HCT116 (cell line): ENCODE results near the gene HIP1R. TPM values are rescaled to one million over a fixed set of nuclear protein-coding genes. Genes with fewer than 3 reads are reported as not detected.

Experiments
- ATAC-seq: fragments of 200-7000 bp; cut with Tn5 transposase; 2 replicates; pipeline ENCODE4 v1.9.1; 2020; ENCODE audit warnings: mild to moderate bottlenecking, moderate library complexity
- BruUV-seq: library from RNA; stranded (reverse); fragments of 400-500 nt; replicated peaks from 2 replicates; lab custom pipeline; 2021; lab: Mats Ljungman, UMichigan
- CTCF ChIA-PET: fragments of 300-600 bp; sonication (Branson Sonifier 250); formaldehyde crosslinking; loops from one replicate; lab custom pipeline; 2021; ENCODE audit warnings: antibody characterized with exemption; lab: Charles Lee
- POLR2A ChIA-PET: fragments of 300-600, 350-600 bp; sonication (Branson Sonifier 250); formaldehyde crosslinking; loops from one replicate; lab custom pipeline; 2021; ENCODE audit warnings: antibody characterized with exemption; lab: Charles Lee
- RAD21 ChIA-PET, 2 experiments: fragments of 300-600 bp; sonication (Branson Sonifier 250); formaldehyde crosslinking; loops; one replicate each; lab custom pipeline; 2023; ENCODE audit warnings: low total read pairs in 2 of 2; ENCODE audit not compliant: uncharacterized antibody in 2 of 2, unreplicated experiment in 2 of 2, low non-redundant PET in 1 of 2; lab: Charles Lee
- DNase-seq: peaks from one replicate; pipeline ENCODE4 v3.0.0-alpha.2; 2010; ENCODE audit warnings: low read depth, low spot score
- H2AFZ ChIP-seq: fragments of 200-600 bp; shearing (Covaris generic), sonication (generic); 2 replicates; pipeline ENCODE4 v1.6.1; 2017; ENCODE audit warnings: low read depth, mixed run types, mixed read lengths, antibody characterized with exemption, low read length; ENCODE audit not compliant: poor library complexity, severe bottlenecking
- H3K27ac ChIP-seq: 2 replicates; pipeline ENCODE4 v1.5.1; 2012; ENCODE audit warnings: low read depth, low read length
- H3K27me3 ChIP-seq: fragments of 200-600 bp; sonication (generic); 2 replicates; pipeline ENCODE4 v1.6.1; 2016; ENCODE audit warnings: mixed run types, low read length, mixed read lengths; ENCODE audit not compliant: insufficient read depth
- H3K36me3 ChIP-seq, 2 experiments: fragments of 200-500 bp in 1 of 2; fragments of 200-600 bp in 1 of 2; sonication (Bioruptor generic) in 1 of 2; sonication (generic) in 1 of 2; 2 replicates each; pipeline versions ENCODE4 v1.5.1 to v1.6.1; 2014 to 2016; ENCODE audit warnings: low read length in 2 of 2, inconsistent platforms in 1 of 2, mixed read lengths in 1 of 2, mixed run types in 1 of 2; ENCODE audit not compliant: insufficient read depth in 2 of 2, control insufficient read depth in 1 of 2
- H3K4me1 ChIP-seq, 2 experiments: fragments of 200-600 bp in 1 of 2; sonication (generic) in 1 of 2; 2 replicates each; pipeline versions ENCODE4 v1.5.1 to v1.6.1; 2012 to 2017; ENCODE audit warnings: low read length in 2 of 2, inconsistent platforms in 1 of 2, mild to moderate bottlenecking in 1 of 2, mixed read lengths in 1 of 2, mixed run types in 1 of 2, moderate library complexity in 1 of 2; ENCODE audit not compliant: insufficient read depth in 2 of 2, control insufficient read depth in 1 of 2
- H3K4me2 ChIP-seq: fragments of 200-600 bp; sonication (generic); 2 replicates; pipeline ENCODE4 v1.6.1; 2017; ENCODE audit warnings: mixed run types, low read length, mixed read lengths
- H3K4me3 ChIP-seq, 2 experiments: fragments of 200-600 bp in 1 of 2; sonication (generic) in 1 of 2; replicated peaks in 1 of 2; 2 replicates each; pipeline ENCODE4 v1.5.1; 2011 to 2016; ENCODE audit warnings: low read length in 2 of 2, control low read depth in 1 of 2, low read depth in 1 of 2, mild to moderate bottlenecking in 1 of 2, mixed read lengths in 1 of 2, mixed run types in 1 of 2
- H3K79me2 ChIP-seq: fragments of 200-600 bp; sonication (generic); 2 replicates; pipeline ENCODE4 v1.6.1; 2017; ENCODE audit warnings: mild to moderate bottlenecking, mixed run types, low read length, moderate library complexity, mixed read lengths; ENCODE audit not compliant: insufficient read depth
- H3K9ac ChIP-seq: fragments of 200-600 bp; sonication (generic); 2 replicates; pipeline ENCODE4 v1.6.1; 2016; ENCODE audit warnings: low read length, mixed read lengths
- H3K9me2 ChIP-seq: fragments of 200-600 bp; sonication (generic), shearing (Covaris generic); 2 replicates; pipeline ENCODE4 v1.6.1; 2017; ENCODE audit warnings: mixed run types, mild to moderate bottlenecking, moderate library complexity; ENCODE audit not compliant: insufficient read depth
- H3K9me3 ChIP-seq, 2 experiments: fragments of 200-500 bp in 1 of 2; fragments of 200-600 bp in 1 of 2; sonication (Bioruptor generic) in 1 of 2; sonication (generic) in 1 of 2; 2 replicates each; pipeline ENCODE4 v1.6.1; 2014 to 2017; ENCODE audit warnings: low read length in 2 of 2, mixed read lengths in 2 of 2, inconsistent platforms in 1 of 2, low read depth in 1 of 2, mild to moderate bottlenecking in 1 of 2, mixed run types in 1 of 2, moderate library complexity in 1 of 2; ENCODE audit not compliant: control insufficient read depth in 1 of 2, insufficient read depth in 1 of 2
- H4K20me1 ChIP-seq: fragments of 200-600 bp; sonication (generic), shearing (Covaris generic); 2 replicates; pipeline ENCODE4 v1.6.1; 2017; ENCODE audit warnings: mixed run types, mild to moderate bottlenecking, moderate library complexity; ENCODE audit not compliant: insufficient read depth
- CBX3 ChIP-seq: IDR thresholded peaks from 2 replicates; pipeline ENCODE4 v1.6.1; 2012; ENCODE audit warnings: low read depth
- EZH2phosphoT487 ChIP-seq: fragments of 200-600 bp; IDR thresholded peaks from 2 replicates; pipeline ENCODE4 v1.6.1; 2018; ENCODE audit warnings: antibody characterized with exemption, borderline replicate concordance
- JUND ChIP-seq: IDR thresholded peaks from 2 replicates; pipeline ENCODE4 v1.6.1; 2012
- POLR2A ChIP-seq: IDR thresholded peaks from 2 replicates; pipeline ENCODE4 v1.7.0; 2011; ENCODE audit warnings: borderline replicate concordance; ENCODE audit not compliant: insufficient read depth, insufficient read length; ENCODE audit errors: extremely low read depth
- SP1 ChIP-seq: IDR thresholded peaks from 2 replicates; pipeline ENCODE4 v1.6.1; 2012; ENCODE audit warnings: low read depth
- YY1 ChIP-seq: IDR thresholded peaks from 2 replicates; pipeline ENCODE4 v1.6.1; 2011; ENCODE audit warnings: low read length, low read depth, moderate library complexity, mild to moderate bottlenecking; ENCODE audit not compliant: insufficient replicate concordance; ENCODE audit errors: extremely low read depth
- ZNF274 ChIP-seq: fragments of 200-500 bp; sonication (Bioruptor generic); IDR thresholded peaks from 2 replicates; pipeline ENCODE4 v1.6.1; 2014; ENCODE audit warnings: mild to moderate bottlenecking, low read depth, low read length, inconsistent platforms
- intact Hi-C: fragments of 100-400 bp; cut with micrococcal nuclease; formaldehyde crosslinking; loops from 2 replicates; pipeline ENCODE4 v1.10.0; 2022
- total RNA-seq: library from RNA; stranded (reverse); gene quantifications from one replicate; pipeline ENCODE4 v1.2.1, GENCODE V29; 2021; ENCODE audit not compliant: unreplicated experiment
- TF ChIP-seq, protein P1 (sequence below): IDR thresholded peaks from 2 replicates; pipeline ENCODE4 v1.6.1; 2012

Gene HIP1R
- total RNA-seq, 1 experiment from 2014 or later: 57.8 TPM

DNA sequence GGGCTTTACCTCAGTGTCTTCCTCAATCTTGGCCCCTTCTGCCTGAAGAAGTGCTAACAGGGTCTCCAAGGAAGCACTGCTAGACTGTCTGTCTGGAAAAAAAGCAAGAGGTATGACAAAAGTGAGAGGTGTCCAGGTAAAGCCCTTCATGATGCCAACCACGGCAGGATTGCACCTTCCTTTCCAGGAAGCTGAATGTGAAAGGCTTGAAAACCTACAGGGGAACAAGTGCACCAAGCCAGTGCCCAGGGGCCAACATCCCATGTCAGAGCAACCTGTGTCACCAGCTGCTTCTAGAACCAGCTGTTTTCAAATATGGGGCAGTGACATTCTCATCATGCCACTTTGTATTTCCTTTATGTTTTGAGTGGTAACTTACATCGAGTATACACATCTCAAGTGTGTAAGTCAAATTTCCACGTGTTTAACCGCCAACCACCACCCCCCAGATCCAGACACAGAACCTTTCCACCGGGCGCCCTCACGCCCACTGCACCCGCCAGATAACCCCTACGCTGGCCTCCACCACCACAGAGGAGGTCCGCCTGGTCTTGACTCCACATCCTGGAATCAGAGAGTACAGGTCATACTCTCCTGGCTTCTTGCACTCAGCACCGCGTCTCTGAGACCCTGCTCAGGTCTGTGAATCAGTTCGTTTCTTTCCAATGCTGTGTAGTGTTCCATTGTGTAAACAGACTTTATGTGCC is 33.4 kb downstream of the HIP1R start:
- Histone ChIP-seq H3K27ac (no peak overlapping the region; the same call in 1 of the 2 replicates), H3K9ac (no peak overlapping the region), H3K9me3 (no peaks in the 10 kb centered on the region), H3K9me2 (no peaks in the 10 kb centered on the region), H3K4me1 (no peaks in the 10 kb centered on the region; a peak in 1 of 4 replicates), H3K4me3 (no peak overlapping the region), H3K36me3 (peaks cover 16 to 30% of the 10 kb centered on the region in 2 experiments; a peak in 3 of 4 replicates)
- DNase-seq: no peak
- intact Hi-C loops: no loop called here
- no peak for TF ChIP-seq SP1
- TF ChIP-seq, all 23 proteins: peak for 0
- POLR2A ChIA-PET: no interaction called here
- ATAC-seq: no peak
- Histone ChIP-seq H4K20me1 (no peaks in the 10 kb centered on the region; the same call in 1 of the 2 replicates), H3K4me2 (no peak overlapping the region), H3K27me3 (no peaks in the 10 kb centered on the region), H2AFZ (no peak overlapping the region), H3K79me2 (peaks cover 44% of the 10 kb centered on the region)
- RAD21 ChIA-PET: no interaction called here
- BruUV-seq: no TSS peak
- CTCF ChIA-PET: no interaction called here

DNA sequence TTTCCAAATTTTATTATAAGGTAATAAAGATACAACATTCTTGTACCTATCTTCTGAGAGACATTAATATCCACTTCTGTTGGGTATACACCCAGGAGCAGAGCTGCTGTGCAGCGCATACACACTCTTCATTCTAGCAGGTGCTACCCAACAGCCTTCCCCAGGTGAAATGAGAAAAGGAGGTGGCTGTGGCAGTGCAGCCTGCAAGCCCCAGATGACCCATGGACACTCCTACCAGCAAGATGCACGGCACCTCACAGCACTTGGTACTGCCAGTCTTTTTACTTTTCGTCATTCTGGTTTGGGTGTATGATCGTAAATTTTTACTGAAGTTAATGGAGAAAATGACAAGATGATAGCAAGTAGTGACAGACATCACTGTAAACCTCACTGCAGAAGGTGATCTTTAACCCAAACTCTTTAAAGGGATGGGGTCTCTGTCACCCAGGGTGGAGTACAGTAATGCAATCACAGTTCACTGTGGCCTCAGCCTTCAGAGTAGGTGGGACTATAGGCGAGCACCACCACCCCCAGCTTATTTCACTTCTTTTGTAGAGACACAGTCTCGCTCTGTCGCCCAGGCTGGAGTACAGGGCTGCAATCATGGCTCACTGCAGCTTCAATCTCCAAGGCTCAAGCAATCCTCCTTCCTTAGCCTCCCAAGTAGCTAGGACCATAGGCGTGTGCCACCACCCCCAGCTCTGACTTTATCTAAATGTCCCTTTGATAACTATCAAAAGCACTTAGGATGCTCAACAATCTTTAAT is 34.1 kb downstream of the HIP1R start:
- Histone ChIP-seq H3K4me1 (no peaks in the 10 kb centered on the region; a peak in 1 of 4 replicates), H3K4me2 (no peak overlapping the region), H3K27me3 (no peaks in the 10 kb centered on the region), H2AFZ (no peak overlapping the region), H3K79me2 (peaks cover 52% of the 10 kb centered on the region), H3K9me2 (no peaks in the 10 kb centered on the region), H3K27ac (no peak overlapping the region), H3K9ac (no peak overlapping the region), H4K20me1 (no peaks in the 10 kb centered on the region; the same call in 1 of the 2 replicates), H3K9me3 (no peaks in the 10 kb centered on the region), H3K36me3 (peaks cover 16 to 30% of the 10 kb centered on the region in 2 experiments; a peak in 3 of 4 replicates), H3K4me3 (no peak overlapping the region)
- POLR2A ChIA-PET: no interaction called here
- DNase-seq (no peak), ATAC-seq (no peak)
- no TSS peak for BruUV-seq
- intact Hi-C loops: no loop called here
- RAD21 ChIA-PET: no interaction called here
- CTCF ChIA-PET: no interaction called here
- TF ChIP-seq ZNF274 (no peak), SP1 (no peak), EZH2phosphoT487 (no peak), JUND (no peak), CBX3 (no peak), POLR2A (no peak), YY1 (no peak)
- TF ChIP-seq, protein P1, sequence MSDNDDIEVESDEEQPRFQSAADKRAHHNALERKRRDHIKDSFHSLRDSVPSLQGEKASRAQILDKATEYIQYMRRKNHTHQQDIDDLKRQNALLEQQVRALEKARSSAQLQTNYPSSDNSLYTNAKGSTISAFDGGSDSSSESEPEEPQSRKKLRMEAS: no peak
